RWPE1 (cell line): ENCODE measurements around the gene KIF14.
A peak's percentile ranks its signal among the peaks of the same experiment; 100 is the strongest.

Experiments used
- CTCF ChIA-PET: fragments of 350-600 bp; sonication (Branson Sonifier 250); formaldehyde crosslinking; extraction: SDS; loops from one replicate; lab custom pipeline; 2021; lab: Yijun Ruan, JAX
- POLR2A ChIA-PET: fragments of 400-600 bp; formaldehyde crosslinking; extraction: SDS; loops from one replicate; lab custom pipeline; 2020; ENCODE audit warnings: antibody characterized with exemption; ENCODE audit not compliant: low non-redundant PET; lab: Yijun Ruan, JAX
- DNase-seq: peaks from one replicate; pipeline ENCODE4 v3.0.0; 2012; ENCODE audit warnings: low spot score
- H3K27ac ChIP-seq: fragments of 450-650 bp; 2 replicates; pipeline ENCODE4 v1.5.1; 2017
- CTCF ChIP-seq: fragments of 450-650 bp; conservative IDR thresholded peaks from 2 replicates; pipeline ENCODE4 v1.5.1; 2017; ENCODE audit warnings: low read depth, mild to moderate bottlenecking

The KIF14 gene

DNA sequence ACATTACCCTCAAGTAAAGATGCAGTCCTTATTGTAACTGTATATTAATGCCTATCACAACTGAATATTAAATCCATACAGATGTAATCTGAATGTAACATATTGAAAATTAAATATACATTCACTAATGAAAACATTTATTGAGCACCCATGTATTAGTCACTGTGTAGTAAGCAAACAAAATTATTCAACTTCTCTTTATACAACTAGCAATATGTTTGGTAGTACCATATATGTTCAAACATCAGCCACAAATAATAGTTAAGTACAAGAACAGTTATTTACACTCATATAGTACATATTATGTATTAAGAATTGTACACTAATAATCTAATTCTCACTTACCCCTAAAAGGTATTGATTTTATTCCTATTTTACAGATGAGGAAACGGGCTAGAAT, 17.9 kb downstream of the KIF14 start:
- CTCF ChIA-PET: interaction anchor here (0.6 kb wide), 1 partner anchor 596 kb away, joined by 3 read pairs; no protein-coding TSS in a partner anchor
- POLR2A ChIA-PET: no interaction called here
- no peak overlapping the region for H3K27ac ChIP-seq
- no peak for TF ChIP-seq CTCF
- no peak for DNase-seq

- TF ChIP-seq CTCF: no peak
- no peak for DNase-seq
- POLR2A ChIA-PET: no interaction called here
- H3K27ac ChIP-seq: no peak overlapping the region
- CTCF ChIA-PET: interaction anchor here (0.8 kb wide), 1 partner anchor 223 kb away, joined by 3 read pairs; no protein-coding TSS in a partner anchor
These were observed 30.6 kb downstream of the KIF14 start for GRCh38 chr1:200590001-200590400.

GRCh38 chr1:200588698-200589097, 31.9 kb downstream of the KIF14 start:
- ChIA-PET CTCF (interaction anchor here (0.5 to 1.4 kb wide), 4 partner anchors 16 to 1146 kb away, joined by 3 to 6 read pairs (median 3); no protein-coding TSS in a partner anchor), POLR2A (no interaction called here)
- no peak for DNase-seq
- TF ChIP-seq CTCF: no peak
- no peak overlapping the region for H3K27ac ChIP-seq

GRCh38 chr1:200564319-200564718, 56.2 kb downstream of the KIF14 start:
- CTCF ChIA-PET: interaction anchor here (0.6 to 1.0 kb wide), 4 partner anchors 10 to 484 kb away, joined by 3 to 4 read pairs (median 3); no protein-coding TSS in a partner anchor

GRCh38 chr1:200561856-200562214, 58.7 kb downstream of the KIF14 start:
- CTCF ChIA-PET: interaction anchor here (0.8 kb wide), 1 partner anchor 900 kb away, joined by 3 read pairs; no protein-coding TSS in a partner anchor
- TF ChIP-seq CTCF: no peak
- no peak for DNase-seq
- H3K27ac ChIP-seq: no peak overlapping the region
- POLR2A ChIA-PET: interaction anchor here (0.8 kb wide), 1 partner anchor 11 kb away, joined by 3 read pairs; no protein-coding TSS in a partner anchor

More at GRCh38 chr1:200564319-200564718, 56.2 kb downstream of the KIF14 start:
- POLR2A ChIA-PET: no interaction called here
- no peak for TF ChIP-seq CTCF
- no peak for DNase-seq
- no peak overlapping the region for H3K27ac ChIP-seq

GRCh38 chr1:200558866-200559459, 61.6 kb downstream of the KIF14 start:
- ChIA-PET CTCF (interaction anchor here (0.5 to 2.2 kb wide), 33 partner anchors 11 to 666 kb away, joined by 3 to 20 read pairs (median 3); partner anchors contain the start of gene INAVA), POLR2A (no interaction called here)
- DNase-seq: peak; percentile 63
- no peak overlapping the region for H3K27ac ChIP-seq
- peak; percentile 72 for TF ChIP-seq CTCF
